Right kidney (tissue), 1 donor: ENCODE data around the gene ATRN.
"Not testable (repeated sequence)": the region's sequence is repeated elsewhere in the genome, so short reads cannot be mapped to it uniquely, and the experiment has no call there.

ENCODE experiments used
- DNase-seq: peaks from one replicate; pipeline ENCODE4 v3.0.0-alpha.2; 2016

The ATRN gene

DNA sequence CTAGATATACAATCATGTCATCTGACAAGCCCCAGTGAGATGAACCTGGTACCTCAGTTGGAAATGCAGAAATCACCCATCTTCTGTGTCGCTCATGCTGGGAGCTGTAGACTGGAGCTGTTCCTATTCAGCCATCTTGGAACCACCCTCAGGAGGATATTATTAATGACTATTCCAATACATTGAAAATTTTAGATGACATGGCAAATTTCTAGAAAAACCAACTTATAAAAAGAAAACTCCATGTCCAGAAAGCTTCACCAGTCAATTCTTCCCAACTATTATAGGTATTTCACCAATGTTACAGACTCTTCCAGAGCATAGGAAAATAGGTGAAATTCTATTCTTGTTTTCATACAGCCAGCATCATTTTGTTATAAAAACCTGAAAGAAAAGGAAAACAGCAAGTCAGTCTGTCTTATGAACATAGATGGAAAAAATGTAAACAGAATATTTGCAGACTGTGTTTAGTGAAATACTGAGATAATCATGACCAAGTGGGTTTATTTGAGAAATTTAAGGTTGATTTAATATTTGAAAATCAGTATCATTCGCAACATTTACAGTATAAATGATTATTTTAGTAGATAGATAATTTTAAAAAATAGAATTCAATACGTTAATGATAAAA, 43.3 kb downstream of the ATRN start:
- no peak for DNase-seq

DNA sequence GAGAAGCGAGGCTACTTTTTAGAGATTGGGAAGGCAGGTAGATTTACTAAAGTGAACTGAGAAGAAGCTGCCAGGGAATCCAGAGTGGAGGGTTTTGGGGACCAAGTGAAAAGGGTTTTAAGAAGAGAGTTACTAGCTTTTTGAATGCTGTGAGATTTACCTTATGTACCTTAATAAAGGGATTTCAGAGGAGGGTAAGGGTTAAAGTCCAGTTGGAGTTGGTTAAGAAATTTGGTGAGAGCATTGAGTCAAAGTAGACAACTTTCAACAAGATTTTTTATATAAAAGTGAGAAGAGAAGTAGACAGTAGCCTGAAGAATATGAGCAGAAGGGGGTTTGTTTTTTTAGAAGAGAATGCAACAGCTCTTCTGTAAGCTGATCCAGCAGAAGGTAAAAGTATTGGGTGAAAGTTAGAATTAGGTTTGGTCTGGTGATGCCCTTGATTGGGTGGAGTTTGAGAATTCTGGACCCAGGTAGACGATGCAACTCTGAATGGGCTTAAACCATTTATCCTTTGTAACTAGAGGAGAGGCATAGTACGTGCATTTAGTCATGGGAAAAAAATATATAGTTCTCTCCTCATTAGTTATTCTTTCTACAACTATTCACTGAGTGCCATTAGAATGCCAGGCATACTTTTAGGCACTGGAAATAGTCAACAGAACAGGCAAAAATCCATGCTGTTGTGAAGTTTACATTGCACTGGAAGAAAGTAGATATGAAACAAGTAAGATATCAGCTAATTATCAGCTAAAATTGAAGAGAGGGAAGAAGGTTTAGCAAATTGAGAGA, 44.8 kb downstream of the ATRN start:
- no peak for DNase-seq

DNA sequence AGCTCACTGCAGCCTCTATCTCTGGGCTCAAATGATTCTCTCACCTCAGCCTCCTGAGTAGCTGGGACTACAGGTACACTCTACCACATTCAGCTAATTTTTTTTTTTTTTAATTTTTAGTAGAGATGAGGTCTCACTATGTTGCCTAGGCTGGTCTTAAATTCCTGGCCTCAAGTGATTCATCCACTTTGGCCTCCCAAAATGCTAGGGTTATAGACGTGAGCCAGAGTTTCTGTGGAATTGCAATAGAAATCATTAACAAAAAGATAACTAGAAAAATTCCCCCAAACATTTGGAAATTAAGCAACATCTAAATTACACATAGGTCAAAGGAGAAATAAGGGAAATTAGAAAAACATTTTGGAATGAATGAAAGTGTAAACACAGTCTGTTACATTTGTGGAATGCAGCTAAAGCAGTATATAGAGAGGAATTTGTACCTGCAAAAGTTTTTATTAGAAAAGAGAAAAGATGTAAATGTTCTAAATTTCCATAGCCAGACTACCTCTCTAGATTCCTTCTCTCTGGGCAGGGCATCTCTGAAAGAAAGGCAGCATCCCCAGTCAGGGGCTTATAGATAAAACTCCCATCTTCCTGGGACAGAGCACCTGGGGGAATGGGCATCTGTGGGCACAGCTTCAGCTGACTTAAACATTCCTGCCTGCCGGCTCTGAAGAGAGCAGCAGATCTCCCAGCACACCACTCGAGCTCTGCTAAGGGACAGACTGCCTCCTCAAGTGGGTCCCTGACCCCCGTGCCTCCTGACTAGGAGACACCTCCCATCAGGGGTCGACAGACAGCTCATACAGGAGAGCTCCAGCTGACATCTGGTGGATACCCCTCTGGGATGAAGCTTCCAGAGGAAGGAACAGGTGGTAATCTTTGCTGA, 51.3 kb downstream of the ATRN start:
- DNase-seq: no peak

DNA sequence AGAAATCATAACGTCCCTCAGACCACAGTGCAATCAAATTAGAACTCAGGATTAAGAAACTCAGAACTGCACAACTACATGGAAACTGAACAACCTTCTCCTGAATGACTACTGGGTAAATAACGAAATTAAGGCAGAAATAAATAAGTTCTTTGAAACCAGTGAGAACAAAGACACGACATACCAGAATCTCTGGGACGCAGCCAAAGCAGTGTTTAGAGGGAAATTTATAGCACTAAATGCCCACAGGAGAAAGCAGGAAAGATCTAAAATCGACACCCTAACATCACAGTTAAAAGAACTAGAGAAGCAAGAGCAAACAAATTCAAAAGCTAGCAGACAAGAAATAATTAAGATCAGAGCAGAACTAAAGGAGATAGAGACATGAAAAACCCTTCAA, 53.9 kb downstream of the ATRN start:
- DNase-seq: not testable (repeated sequence)

DNA sequence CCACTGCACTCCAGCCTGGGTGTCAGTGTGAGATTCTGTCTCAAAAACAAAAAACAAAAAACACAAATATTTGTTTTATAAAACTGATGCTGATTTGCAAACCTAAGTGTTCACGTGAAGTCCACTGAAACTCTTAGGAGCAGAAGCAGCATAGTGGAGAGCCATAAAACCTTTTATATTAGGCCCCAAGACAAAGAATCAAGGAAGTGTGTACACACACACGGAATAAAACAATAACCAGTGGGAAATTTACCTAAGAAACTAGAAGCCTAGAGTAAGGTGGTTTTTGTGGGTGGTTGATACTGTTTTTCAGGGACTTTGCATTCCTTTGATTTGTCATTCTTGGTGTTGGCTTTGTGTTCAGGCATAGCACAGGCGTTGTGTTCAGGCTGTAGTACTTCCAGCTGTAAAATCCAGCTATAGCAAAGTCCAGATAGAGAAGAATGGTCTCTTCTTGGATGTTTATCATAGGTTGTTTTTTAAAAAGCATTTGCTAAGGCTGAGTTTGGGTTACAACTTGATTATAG, 61.3 kb downstream of the ATRN start:
- no peak for DNase-seq

- not testable (repeated sequence) for DNase-seq
Observed at GRCh38 chr20:3537733-3538132, 66.9 kb downstream of the ATRN start.

- DNase-seq: no peak
Observed at GRCh38 chr20:3539311-3540107, 68.7 kb downstream of the ATRN start.

DNA sequence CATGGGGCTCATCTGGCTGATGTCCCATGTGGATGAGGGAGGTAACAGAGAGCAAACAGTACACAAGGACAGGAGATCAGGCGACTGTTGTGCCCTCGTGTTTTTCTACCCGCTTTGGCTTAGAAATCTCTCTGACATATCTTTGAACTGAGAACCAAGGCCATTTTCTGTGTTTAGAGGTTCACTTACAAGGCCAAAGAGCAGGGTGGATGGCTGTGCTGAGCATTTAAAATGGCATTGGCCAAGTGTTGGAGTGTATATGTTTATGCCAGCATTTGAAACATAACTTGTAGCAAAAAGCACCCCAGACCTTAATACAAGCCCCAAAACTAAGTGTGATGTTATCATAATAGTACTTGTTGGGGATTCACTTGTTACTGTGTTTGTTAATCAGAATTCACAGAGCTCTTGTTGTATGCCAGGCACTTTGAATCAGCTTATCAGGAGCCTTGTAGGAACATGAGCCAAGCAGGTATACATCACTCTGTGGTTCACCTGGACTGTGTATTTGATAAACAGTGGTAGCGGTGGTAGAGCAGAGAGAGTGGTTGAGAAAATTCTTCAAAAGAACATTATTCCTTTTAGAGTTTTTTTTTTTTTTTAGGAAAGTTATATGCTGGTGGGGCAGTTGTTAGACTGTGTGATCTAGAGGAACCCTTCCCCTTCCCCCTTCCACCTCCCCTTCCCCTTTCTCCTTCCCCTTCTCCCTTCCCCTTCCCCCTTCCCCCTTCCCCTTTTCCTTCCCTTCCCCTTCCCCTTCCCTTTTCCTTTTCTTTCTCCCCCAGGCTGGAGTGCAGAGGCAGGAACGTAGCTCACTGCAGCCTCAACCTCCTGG, 71.3 kb downstream of the ATRN start:
- DNase-seq: no peak

GRCh38 chr20:3543901-3544507, 73.2 kb downstream of the ATRN start:
- no peak for DNase-seq

DNA sequence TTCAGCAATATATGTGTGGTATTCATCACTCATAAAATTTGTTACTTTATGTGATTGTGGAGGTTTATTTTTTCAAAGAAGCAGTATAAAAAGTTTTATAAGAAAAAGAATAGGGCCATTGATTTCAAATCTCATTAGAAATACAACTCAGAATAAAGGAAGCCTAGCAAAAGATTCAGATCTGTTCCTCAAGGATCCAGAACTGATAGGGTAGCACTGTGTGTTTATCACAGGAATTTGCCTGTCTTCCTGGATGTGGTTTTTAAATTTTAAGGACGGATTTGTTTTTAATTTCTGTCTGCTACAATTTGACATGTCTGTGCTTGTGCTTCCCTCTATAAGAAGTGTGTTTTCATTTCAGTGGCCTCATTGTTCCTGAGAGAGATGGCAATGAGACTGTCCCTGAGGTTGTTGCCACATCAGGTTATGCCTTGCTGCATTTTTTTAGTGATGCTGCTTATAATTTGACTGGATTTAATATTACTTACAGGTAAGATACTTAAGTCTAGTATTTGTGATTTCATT, 74.6 kb downstream of the ATRN start:
- no peak for DNase-seq

DNA sequence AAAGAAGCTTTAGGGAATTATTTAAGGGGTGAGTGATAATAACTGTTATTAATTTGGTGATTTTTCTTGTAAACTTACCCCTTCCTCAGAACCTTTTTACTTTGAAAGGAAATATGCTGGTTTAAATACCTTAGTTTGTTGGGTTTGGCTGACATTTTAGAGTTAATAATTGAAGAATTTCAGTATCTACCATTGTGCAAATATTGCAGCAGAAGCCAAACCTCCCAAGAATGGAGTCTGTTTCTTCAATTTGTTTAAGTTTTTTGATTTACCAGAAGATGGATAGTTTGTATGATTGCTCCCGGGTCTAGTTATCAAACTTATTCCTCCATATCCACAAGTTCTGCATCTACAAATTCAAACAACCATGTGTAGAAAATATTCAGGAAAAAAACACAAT, 77.1 kb downstream of the ATRN start:
- no peak for DNase-seq

DNA sequence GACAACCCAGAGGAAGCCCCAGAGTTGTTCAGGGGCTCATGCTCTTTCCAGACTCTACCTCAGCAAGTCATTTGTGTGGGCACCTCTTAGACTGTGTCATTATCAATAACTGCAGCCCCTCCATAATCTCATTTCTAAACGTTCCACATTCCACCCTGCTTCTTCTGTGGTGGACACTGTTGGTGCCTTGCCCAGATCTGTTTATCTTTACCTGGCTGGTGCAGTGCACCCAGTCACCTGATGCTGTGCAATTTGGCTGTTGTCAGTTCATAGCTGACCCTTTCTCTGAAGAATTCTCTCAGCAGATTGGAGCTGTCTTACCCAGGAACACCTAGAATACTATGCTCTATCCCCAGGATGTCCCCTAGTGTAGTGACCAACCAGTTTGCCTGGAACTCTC, 80.0 kb downstream of the ATRN start:
- DNase-seq: no peak

- no peak for DNase-seq
Observed at GRCh38 chr20:3551681-3552434, 81.0 kb downstream of the ATRN start.

DNA sequence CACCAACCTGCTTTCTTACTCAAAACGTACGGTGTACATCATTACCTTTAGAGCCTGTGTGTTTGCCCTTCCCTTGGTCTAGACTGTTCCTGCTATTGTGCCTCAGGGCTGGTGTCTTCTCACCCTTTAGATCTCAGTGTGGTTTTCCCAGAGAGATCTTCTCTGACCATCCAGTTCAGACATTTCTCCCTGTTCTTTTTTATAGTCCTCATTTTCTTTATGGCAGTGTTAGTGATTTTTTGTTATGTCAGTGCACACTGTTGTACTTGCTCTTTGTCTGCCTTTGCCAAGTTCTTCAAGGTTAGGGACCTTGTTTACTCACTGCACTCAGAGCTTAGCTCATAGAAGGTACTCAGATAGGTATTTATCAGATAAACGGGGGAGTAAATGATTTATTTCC, 82.8 kb downstream of the ATRN start:
- no peak for DNase-seq

DNA sequence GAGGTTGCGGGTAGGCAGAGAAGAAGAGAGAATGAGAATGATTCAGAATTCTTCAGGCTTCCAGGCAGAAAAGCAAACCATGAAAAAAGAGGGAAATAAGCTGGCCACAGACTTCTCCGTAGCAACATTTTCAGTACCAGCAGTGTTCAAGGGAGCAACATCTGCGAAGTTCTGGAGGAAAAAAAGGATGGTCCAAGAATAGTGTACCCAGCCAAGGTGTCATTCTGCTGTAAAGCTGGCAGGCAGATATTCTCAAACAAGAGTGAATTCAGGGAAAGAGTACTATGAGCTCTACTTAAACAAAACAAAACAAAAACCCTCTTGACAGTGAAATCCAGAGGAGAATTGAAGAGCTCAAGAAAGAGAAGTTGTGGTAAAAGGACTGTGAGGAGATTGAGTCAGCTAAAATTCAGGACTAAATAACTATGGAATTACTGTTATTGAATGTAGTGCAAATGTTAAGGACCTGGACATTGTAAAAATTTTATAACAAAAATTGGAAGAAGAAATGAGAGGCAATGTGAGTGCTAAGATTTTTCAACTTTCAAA, 86.5 kb downstream of the ATRN start:
- DNase-seq: no peak

DNA sequence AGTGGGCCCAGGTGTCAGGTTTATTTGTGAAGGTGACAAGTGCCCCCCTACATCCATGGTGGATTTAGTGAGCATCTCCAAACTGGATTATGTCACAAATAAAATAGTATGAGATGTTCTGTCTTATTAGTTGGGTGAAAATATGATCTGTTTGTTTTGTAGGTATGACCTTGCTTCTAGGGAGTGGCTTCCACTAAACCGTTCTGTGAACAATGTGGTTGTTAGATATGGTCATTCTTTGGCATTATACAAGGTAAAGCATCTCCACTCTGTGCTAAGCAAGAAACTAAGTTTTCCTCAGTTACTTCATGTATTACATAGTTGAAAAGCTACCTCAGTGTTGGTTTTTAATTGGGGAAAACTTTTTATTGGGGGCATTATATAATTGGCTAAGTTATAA, 88.4 kb downstream of the ATRN start:
- DNase-seq: no peak

- no peak for DNase-seq
Observed at GRCh38 chr20:3559637-3560036, 88.8 kb downstream of the ATRN start.

DNA sequence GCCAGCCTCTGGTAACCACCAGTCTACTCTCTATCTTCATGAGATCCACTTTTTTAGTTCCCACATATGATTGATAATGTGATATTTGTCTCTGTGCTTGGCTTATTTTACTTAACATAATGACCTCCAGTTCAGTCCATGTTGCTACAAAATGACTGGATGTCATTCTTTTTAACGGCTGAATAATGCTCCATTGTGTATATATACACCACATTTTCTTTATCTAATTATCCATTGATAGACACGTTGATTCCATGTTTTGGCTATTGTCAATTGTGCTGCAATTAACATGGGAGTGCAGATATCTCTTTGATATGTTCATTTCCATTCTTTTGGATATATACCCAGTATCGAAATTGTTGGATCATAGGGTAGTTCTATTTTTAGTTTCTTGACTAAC, 89.3 kb downstream of the ATRN start:
- no peak for DNase-seq

DNA sequence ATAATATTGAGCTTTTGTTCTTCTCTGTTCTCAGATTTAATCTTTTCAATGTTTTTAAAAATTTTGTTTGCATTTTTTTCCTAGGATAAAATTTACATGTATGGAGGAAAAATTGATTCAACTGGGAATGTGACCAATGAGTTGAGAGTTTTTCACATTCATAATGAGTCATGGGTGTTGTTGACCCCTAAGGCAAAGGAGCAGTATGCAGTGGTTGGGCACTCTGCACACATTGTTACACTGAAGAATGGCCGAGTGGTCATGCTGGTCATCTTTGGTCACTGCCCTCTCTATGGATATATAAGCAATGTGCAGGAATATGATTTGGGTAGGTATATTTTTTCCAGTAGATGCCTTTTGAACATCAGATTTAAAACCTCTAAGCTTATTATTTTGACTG, 89.8 kb downstream of the ATRN start:
- DNase-seq: no peak
